HG02973 (cell line): Measurements from ENCODE around the gene ADGRG6.
"Not testable (repeated sequence)": the region's sequence is repeated elsewhere in the genome, so short reads cannot be mapped to it uniquely, and the experiment has no call there.

Experiments used
- ATAC-seq: cut with Tn5 transposase; IDR thresholded peaks from one replicate; pipeline ENCODE4 v1.9.1; 2021; ENCODE audit warnings: moderate library complexity; ENCODE audit not compliant: unreplicated experiment

The ADGRG6 gene

GRCh38 chr6:142342986-142343385, 41.2 kb downstream of the ADGRG6 start:
- ATAC-seq, result no peak

- no peak for ATAC-seq
Observed at GRCh38 chr6:142343938-142344337, 42.1 kb downstream of the ADGRG6 start.

- no peak for ATAC-seq
Observed at GRCh38 chr6:142345261-142345660, 43.5 kb downstream of the ADGRG6 start.

- ATAC-seq, result not testable (repeated sequence)
Observed at GRCh38 chr6:142346166-142346565, 44.4 kb downstream of the ADGRG6 start.

- ATAC-seq, result no peak
Observed at GRCh38 chr6:142349215-142349823, 47.5 kb downstream of the ADGRG6 start.

- ATAC-seq, result no peak
Observed at GRCh38 chr6:142350309-142350708, 48.5 kb downstream of the ADGRG6 start.

- ATAC-seq, result no peak
Observed at GRCh38 chr6:142353690-142354089, 51.9 kb downstream of the ADGRG6 start.

- no peak for ATAC-seq
Observed at GRCh38 chr6:142354650-142355049, 52.8 kb downstream of the ADGRG6 start.

GRCh38 chr6:142355520-142356174, 53.8 kb downstream of the ADGRG6 start:
- ATAC-seq, result no peak

GRCh38 chr6:142356201-142356883, 54.5 kb downstream of the ADGRG6 start:
- no peak for ATAC-seq

GRCh38 chr6:142356884-142357225, 55.0 kb downstream of the ADGRG6 start:
- ATAC-seq, result no peak

- ATAC-seq, result no peak
Observed at GRCh38 chr6:142357879-142358278, 56.1 kb downstream of the ADGRG6 start.

GRCh38 chr6:142359271-142359960, 57.6 kb downstream of the ADGRG6 start:
- no peak for ATAC-seq

- ATAC-seq, result no peak
Observed at GRCh38 chr6:142361345-142361744, 59.5 kb downstream of the ADGRG6 start.

- no peak for ATAC-seq
Observed at GRCh38 chr6:142361779-142362750, 60.3 kb downstream of the ADGRG6 start.

GRCh38 chr6:142367061-142367460, 65.3 kb downstream of the ADGRG6 start:
- no peak for ATAC-seq

- no peak for ATAC-seq
Observed at GRCh38 chr6:142367501-142368018, 65.8 kb downstream of the ADGRG6 start.

- no peak for ATAC-seq
Observed at GRCh38 chr6:142369266-142369665, 67.5 kb downstream of the ADGRG6 start.

GRCh38 chr6:142372348-142372747, 70.5 kb downstream of the ADGRG6 start:
- no peak for ATAC-seq
